GM23248 (cell line): Measurements from ENCODE around the gene ALK. TPM values are rescaled to one million over a fixed set of nuclear protein-coding genes. Genes with fewer than 3 reads are reported as not detected.

ENCODE experiments used
- DNase-seq: peaks from one replicate; pipeline ENCODE4 v3.0.0-alpha.2; 2015
- H2AFZ ChIP-seq: fragments of 200-600 bp; sonication (generic); 2 replicates; pipeline ENCODE4 v1.6.1; 2016; ENCODE audit warnings: antibody characterized with exemption
- H3F3A ChIP-seq: fragments of 200-600 bp; sonication (generic); 2 replicates; pipeline ENCODE4 v1.6.1; 2016; ENCODE audit warnings: mild to moderate bottlenecking, antibody characterized with exemption, mixed run types; ENCODE audit not compliant: insufficient read depth
- H3K27ac ChIP-seq: fragments of 200-600 bp; sonication (generic); 2 replicates; pipeline ENCODE4 v1.5.1; 2016; ENCODE audit warnings: mild to moderate bottlenecking
- H3K27me3 ChIP-seq: fragments of 200-600 bp; sonication (generic); replicated peaks from 2 replicates; pipeline ENCODE4 v1.6.1; 2016; ENCODE audit warnings: mild to moderate bottlenecking; ENCODE audit not compliant: insufficient read depth
- H3K36me3 ChIP-seq: fragments of 200-600 bp; sonication (generic); 2 replicates; pipeline ENCODE4 v1.6.1; 2016; ENCODE audit warnings: low read depth, mild to moderate bottlenecking
- H3K4me1 ChIP-seq: fragments of 200-600 bp; sonication (generic); 2 replicates; pipeline ENCODE4 v1.6.1; 2016; ENCODE audit warnings: mild to moderate bottlenecking; ENCODE audit not compliant: insufficient read depth
- H3K4me2 ChIP-seq: fragments of 200-600 bp; sonication (generic); one replicate; pipeline ENCODE4 v1.6.1; 2016; ENCODE audit warnings: mild to moderate bottlenecking; ENCODE audit not compliant: unreplicated experiment
- H3K4me3 ChIP-seq: fragments of 200-600 bp; sonication (generic); 2 replicates; pipeline ENCODE4 v1.5.1; 2016; ENCODE audit warnings: mild to moderate bottlenecking
- H3K79me2 ChIP-seq: fragments of 200-600 bp; sonication (generic); 2 replicates; pipeline ENCODE4 v1.6.1; 2016; ENCODE audit warnings: mild to moderate bottlenecking; ENCODE audit not compliant: insufficient read depth
- H3K9ac ChIP-seq: fragments of 200-600 bp; sonication (generic); 2 replicates; pipeline ENCODE4 v1.6.1; 2016; ENCODE audit warnings: mild to moderate bottlenecking
- H3K9me2 ChIP-seq: fragments of 200-600 bp; sonication (generic); 2 replicates; pipeline ENCODE4 v1.6.1; 2016; ENCODE audit warnings: mixed run types, mild to moderate bottlenecking, moderate library complexity; ENCODE audit not compliant: insufficient read depth
- H3K9me3 ChIP-seq: fragments of 200-600 bp; sonication (generic); one replicate; pipeline ENCODE4 v1.6.1; 2017; ENCODE audit warnings: low read depth
- H4K20me1 ChIP-seq: fragments of 200-600 bp; sonication (generic); 2 replicates; pipeline ENCODE4 v1.6.0; 2016; ENCODE audit not compliant: insufficient read depth
- EZH2 ChIP-seq: fragments of 200-600 bp; sonication (generic); IDR thresholded peaks from 2 replicates; pipeline ENCODE4 v1.6.1; 2018; ENCODE audit warnings: antibody characterized with exemption, mild to moderate bottlenecking; ENCODE audit not compliant: insufficient read depth, poor library complexity, severe bottlenecking
- EZH2phosphoT487 ChIP-seq: fragments of 200-600 bp; sonication (generic); IDR thresholded peaks from 2 replicates; pipeline ENCODE4 v1.6.1; 2018; ENCODE audit warnings: antibody characterized with exemption, moderate library complexity, mild to moderate bottlenecking, low read depth; ENCODE audit not compliant: insufficient read depth
- WGBS, 2 experiments: methylation state at CpG; one replicate each; pipeline ENCODE4 v1.1.6; 2015 to 2017; ENCODE audit warnings: low lambda C conversion rate in 2 of 2, low coverage in 1 of 2; ENCODE audit errors: missing lambda C conversion rate in 2 of 2; 5-methylcytosine and 5-hydroxymethylcytosine counted together
- in situ Hi-C: fragments of 300-500 bp; cut with MboI; formaldehyde crosslinking; loops from 2 replicates; pipeline ENCODE4 v1.15.0; 2020
- polyA plus RNA-seq: library from polyadenylated mRNA; unstranded; fragments of >200 nt; fragmentation: Nextera tagmentation; extraction: Ambion mirVana; gene quantifications from 2 replicates; pipeline ENCODE4 v1.2.1, GENCODE V29; 2016
- total RNA-seq: library from RNA; depleted of rRNA; stranded (reverse); fragments of >200 nt; shearing (Covaris generic); gene quantifications from 2 replicates; pipeline ENCODE4 v1.2.3, GENCODE V29; 2014

The ALK gene
- total and polyA plus RNA-seq, 2 experiments from 2014 or later: under 0.01 to 0.05 TPM

DNA sequence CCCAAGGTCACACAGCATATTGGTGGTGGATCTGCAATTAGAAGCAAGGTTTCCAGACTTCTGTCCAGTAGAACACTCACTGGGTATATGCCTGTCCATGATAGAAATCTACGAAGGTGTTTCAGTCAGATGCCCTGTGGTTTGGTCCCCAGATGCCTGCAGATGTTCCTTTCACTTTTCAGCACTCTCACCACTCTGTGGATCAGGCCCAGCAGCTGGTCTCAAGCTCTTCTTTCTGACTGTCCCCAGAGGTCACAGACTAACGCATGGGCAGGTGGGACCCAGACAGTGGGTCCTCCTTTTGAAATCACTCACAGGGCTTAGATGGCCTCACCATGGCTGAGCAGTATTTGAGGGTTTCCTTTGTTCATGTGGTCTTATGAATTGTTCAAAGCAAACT, 376.5 kb downstream of the ALK start:
- H4K20me1 ChIP-seq: no peaks in the 10 kb centered on the region
- no peak overlapping the region for H3K27ac ChIP-seq
- no peak overlapping the region for H3K9ac ChIP-seq
- H3K27me3 ChIP-seq: peaks cover 8% of the 10 kb centered on the region; the same call in 1 of the 2 replicates
- DNase-seq: no peak
- no peaks in the 10 kb centered on the region for H3K4me1 ChIP-seq
- H3K79me2 ChIP-seq: no peaks in the 10 kb centered on the region
- 46 to 47% methylated on average over 2 of the region's 2 CpGs for WGBS, 2 experiments
- H2AFZ ChIP-seq: no peak overlapping the region
- no peak overlapping the region for H3K4me2 ChIP-seq
- H3K9me3 ChIP-seq: no peaks in the 10 kb centered on the region
- H3K4me3 ChIP-seq: no peak overlapping the region
- in situ Hi-C loops: no loop called here
- no peaks in the 10 kb centered on the region for H3K9me2 ChIP-seq
- H3K36me3 ChIP-seq: no peaks in the 10 kb centered on the region
- TF ChIP-seq EZH2 (no peak), EZH2phosphoT487 (no peak)
- H3F3A ChIP-seq: no peaks in the 10 kb centered on the region

- Histone ChIP-seq H3K4me2 (no peak overlapping the region), H2AFZ (no peak overlapping the region), H3K4me1 (no peaks in the 10 kb centered on the region), H3K36me3 (no peaks in the 10 kb centered on the region), H3F3A (no peaks in the 10 kb centered on the region), H3K27ac (no peak overlapping the region), H3K9me3 (no peaks in the 10 kb centered on the region), H4K20me1 (no peaks in the 10 kb centered on the region), H3K79me2 (no peaks in the 10 kb centered on the region), H3K4me3 (no peak overlapping the region), H3K27me3 (peaks cover 8% of the 10 kb centered on the region; the same call in 1 of the 2 replicates), H3K9ac (no peak overlapping the region), H3K9me2 (no peaks in the 10 kb centered on the region)
- no peak for DNase-seq
- TF ChIP-seq EZH2 (no peak), EZH2phosphoT487 (no peak)
- in situ Hi-C loops: no loop called here
- 47 to 67% methylated on average over 3 of the region's 3 CpGs for WGBS, 2 experiments
Measured at GRCh38 chr2:29544031-29544430, 377.4 kb downstream of the ALK start.

DNA sequence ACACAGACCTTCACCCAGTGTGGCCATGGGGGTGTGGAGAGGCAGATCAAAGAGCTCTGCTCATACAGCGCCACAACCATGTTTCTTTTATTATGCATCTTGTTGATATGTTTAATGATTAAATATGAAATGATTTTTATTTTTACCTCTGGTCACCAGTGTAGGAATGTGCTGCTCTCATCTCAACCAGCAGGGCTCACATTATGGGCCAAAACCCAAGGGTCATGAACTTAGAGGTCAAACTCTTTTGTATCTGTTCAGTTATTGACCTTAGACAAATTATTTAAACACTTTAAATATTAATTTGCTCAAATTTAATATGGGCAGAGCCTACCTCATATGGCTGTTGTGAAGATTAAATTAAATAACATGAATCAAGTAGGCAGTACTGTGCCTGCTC, 386.2 kb downstream of the ALK start:
- Histone ChIP-seq H3K4me1 (no peaks in the 10 kb centered on the region), H3K9me3 (no peaks in the 10 kb centered on the region), H3K27ac (no peak overlapping the region), H3K27me3 (peaks cover 7% of the 10 kb centered on the region; the same call in 1 of the 2 replicates), H3K4me2 (no peak overlapping the region), H3K79me2 (no peaks in the 10 kb centered on the region), H3K9ac (no peak overlapping the region), H2AFZ (no peak overlapping the region), H3K4me3 (no peak overlapping the region), H3K36me3 (no peaks in the 10 kb centered on the region), H4K20me1 (no peaks in the 10 kb centered on the region), H3K9me2 (no peaks in the 10 kb centered on the region), H3F3A (no peaks in the 10 kb centered on the region)
- no peak for TF ChIP-seq EZH2
- TF ChIP-seq EZH2phosphoT487: no peak
- 17 to 24% methylated on average over 1 of the region's 1 CpG for WGBS, 2 experiments
- DNase-seq: no peak
- in situ Hi-C loops: no loop called here

DNA sequence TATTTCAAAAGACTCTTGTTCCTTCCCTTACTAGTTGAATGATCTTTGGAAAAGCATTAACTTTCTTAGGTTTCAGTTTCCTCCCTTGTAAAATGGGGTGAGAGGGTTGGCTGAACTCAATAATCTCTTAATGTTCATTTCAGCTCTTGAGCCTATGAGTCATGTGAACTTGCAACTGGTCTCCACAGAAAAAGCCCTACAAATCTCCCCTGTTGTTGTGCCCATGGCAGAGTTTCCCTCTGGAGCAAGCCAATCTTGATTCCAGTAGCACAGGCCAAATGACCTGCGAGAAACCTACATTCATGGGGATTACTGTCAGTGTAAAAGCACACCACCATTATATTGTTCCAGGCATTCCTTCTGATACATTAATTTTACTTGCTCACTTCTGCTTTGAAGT, 388.9 kb downstream of the ALK start:
- H3K9me2 ChIP-seq: no peaks in the 10 kb centered on the region
- WGBS, 2 experiments: 58 to 67% methylated on average over 1 of the region's 1 CpG
- TF ChIP-seq EZH2: no peak
- TF ChIP-seq EZH2phosphoT487: no peak

GRCh38 chr2:29531626-29532025, 389.8 kb downstream of the ALK start:
- no peak overlapping the region for H3K4me2 ChIP-seq
- TF ChIP-seq EZH2phosphoT487 (no peak), EZH2 (no peak)
- DNase-seq: no peak
- in situ Hi-C loops: no loop called here
- no peaks in the 10 kb centered on the region for H3K36me3 ChIP-seq
- no peak overlapping the region for H3K27ac ChIP-seq
- peaks cover 5% of the 10 kb centered on the region for H3K4me1 ChIP-seq
- no peaks in the 10 kb centered on the region for H4K20me1 ChIP-seq
- peaks cover 14% of the 10 kb centered on the region for H3F3A ChIP-seq
- no peak overlapping the region for H3K9ac ChIP-seq
- peaks cover 7% of the 10 kb centered on the region; the same call in 1 of the 2 replicates for H3K27me3 ChIP-seq
- H3K4me3 ChIP-seq: no peak overlapping the region
- no peak overlapping the region for H2AFZ ChIP-seq
- H3K9me2 ChIP-seq: no peaks in the 10 kb centered on the region
- 73 to 82% methylated on average over 4 of the region's 4 CpGs for WGBS, 2 experiments
- H3K79me2 ChIP-seq: no peaks in the 10 kb centered on the region
- H3K9me3 ChIP-seq: no peaks in the 10 kb centered on the region

More for the DNA sequence above, 388.9 kb downstream of the ALK start:
- H2AFZ ChIP-seq: no peak overlapping the region
- peaks cover 5% of the 10 kb centered on the region for H3K4me1 ChIP-seq
- no peak overlapping the region for H3K27ac ChIP-seq
- H3K36me3 ChIP-seq: no peaks in the 10 kb centered on the region
- no peaks in the 10 kb centered on the region for H3K79me2 ChIP-seq
- H3K9me3 ChIP-seq: no peaks in the 10 kb centered on the region
- no peak overlapping the region for H3K4me3 ChIP-seq
- peaks cover 7% of the 10 kb centered on the region; the same call in 1 of the 2 replicates for H3K27me3 ChIP-seq
- no peak overlapping the region for H3K9ac ChIP-seq
- DNase-seq: no peak
- no peak overlapping the region for H3K4me2 ChIP-seq
- no peaks in the 10 kb centered on the region for H4K20me1 ChIP-seq
- peaks cover 14% of the 10 kb centered on the region for H3F3A ChIP-seq
- in situ Hi-C loops: no loop called here
